GM23338 (cell line): ENCODE measurements around the gene USH2A. TPM values are rescaled to one million over a fixed set of nuclear protein-coding genes. Genes with fewer than 3 reads are reported as not detected.

ENCODE experiments used
- ATAC-seq: fragments of 200-7000 bp; cut with Tn5 transposase; 3 replicates; pipeline ENCODE4 v1.9.1; 2020
- DNase-seq: peaks from one replicate; pipeline ENCODE4 v3.0.0-alpha.2; 2015; ENCODE audit warnings: low spot score
- H2AFZ ChIP-seq: fragments of 200-600 bp; sonication (generic); 2 replicates; pipeline ENCODE4 v1.8.0; 2016; ENCODE audit warnings: antibody characterized with exemption, mild to moderate bottlenecking, moderate library complexity
- H3F3A ChIP-seq: fragments of 200-600 bp; sonication (generic); replicated peaks from 2 replicates; pipeline ENCODE4 v1.8.0; 2017; ENCODE audit warnings: antibody characterized with exemption, mixed run types, low read depth
- H3K27ac ChIP-seq: fragments of 200-600 bp; sonication (generic); 2 replicates; pipeline ENCODE4 v1.6.1; 2016; ENCODE audit warnings: low read depth
- H3K27me3 ChIP-seq: fragments of 200-600 bp; sonication (generic); 2 replicates; pipeline ENCODE4 v1.8.0; 2016; ENCODE audit warnings: mild to moderate bottlenecking, mixed run types, moderate library complexity; ENCODE audit not compliant: insufficient read depth
- H3K36me3 ChIP-seq: fragments of 200-600 bp; sonication (generic); 2 replicates; pipeline ENCODE4 v1.8.0; 2016; ENCODE audit warnings: mild to moderate bottlenecking; ENCODE audit not compliant: insufficient read depth
- H3K4me1 ChIP-seq: fragments of 200-600 bp; sonication (generic); 2 replicates; pipeline ENCODE4 v1.8.0; 2016; ENCODE audit warnings: mild to moderate bottlenecking, moderate library complexity; ENCODE audit not compliant: insufficient read depth
- H3K4me2 ChIP-seq: fragments of 200-600 bp; sonication (generic); 2 replicates; pipeline ENCODE4 v1.7.1; 2017; ENCODE audit warnings: mixed run types
- H3K4me3 ChIP-seq: fragments of 200-600 bp; sonication (generic); 2 replicates; pipeline ENCODE4 v1.6.1; 2016; ENCODE audit warnings: mixed run types
- H3K79me2 ChIP-seq: fragments of 200-600 bp; sonication (generic); replicated peaks from 2 replicates; pipeline ENCODE4 v1.8.0; 2017; ENCODE audit warnings: mild to moderate bottlenecking; ENCODE audit not compliant: insufficient read depth
- H3K9me2 ChIP-seq: fragments of 200-600 bp; sonication (generic); 2 replicates; pipeline ENCODE4 v1.8.0; 2017; ENCODE audit not compliant: insufficient read depth
- H4K20me1 ChIP-seq: fragments of 200-600 bp; sonication (generic); replicated peaks from 2 replicates; pipeline ENCODE4 v1.8.0; 2017; ENCODE audit warnings: mild to moderate bottlenecking; ENCODE audit not compliant: insufficient read depth
- H3K27ac Mint-ChIP-seq: 2 replicates; pipeline ENCODE4 v1.8.0; 2020; ENCODE audit warnings: inconsistent platforms, mild to moderate bottlenecking, moderate library complexity, mixed read lengths
- H3K27me3 Mint-ChIP-seq: 3 replicates; pipeline ENCODE4 v1.8.0; 2022; ENCODE audit warnings: low read depth, mild to moderate bottlenecking, moderate library complexity, mixed read lengths, inconsistent platforms; ENCODE audit not compliant: insufficient read depth, poor library complexity
- H3K36me3 Mint-ChIP-seq: 3 replicates; pipeline ENCODE4 v1.8.0; 2021; ENCODE audit warnings: low read depth, mild to moderate bottlenecking, inconsistent platforms, moderate library complexity, mixed read lengths
- H3K4me1 Mint-ChIP-seq: 3 replicates; pipeline ENCODE4 v1.8.0; 2020; ENCODE audit warnings: mild to moderate bottlenecking, inconsistent platforms, mixed read lengths
- H3K4me3 Mint-ChIP-seq: 3 replicates; pipeline ENCODE4 v1.8.0; 2021; ENCODE audit warnings: moderate library complexity, mild to moderate bottlenecking, inconsistent platforms, mixed read lengths
- H3K9me3 Mint-ChIP-seq: 3 replicates; pipeline ENCODE4 v1.8.0; 2020; ENCODE audit warnings: moderate library complexity, mild to moderate bottlenecking, inconsistent platforms, mixed read lengths
- CREB1 ChIP-seq: fragments of 250-450 bp; sonication (Bioruptor Pico); IDR thresholded peaks from 2 replicates; pipeline ENCODE4 v1.5.0; 2020; ENCODE audit warnings: low read depth, mild to moderate bottlenecking, moderate library complexity
- CTCF ChIP-seq, 2 experiments: fragments of 200-600 bp in 1 of 2; sonication (generic) in 1 of 2; conservative IDR thresholded peaks; 2 replicates each; pipeline versions ENCODE4 v1.5.1 to v1.6.1; 2016 to 2017; ENCODE audit warnings: antibody characterized with exemption in 2 of 2, low read depth in 2 of 2, mild to moderate bottlenecking in 2 of 2, moderate library complexity in 1 of 2
- EZH2 ChIP-seq: fragments of 200-600 bp; sonication (generic); IDR thresholded peaks from one replicate; pipeline ENCODE4 v1.8.0; 2017; ENCODE audit warnings: antibody characterized with exemption, mild to moderate bottlenecking, low read depth; ENCODE audit not compliant: unreplicated experiment
- EZH2phosphoT487 ChIP-seq: fragments of 200-600 bp; sonication (generic); IDR thresholded peaks from one replicate; pipeline ENCODE4 v1.8.1; 2018; ENCODE audit warnings: antibody characterized with exemption; ENCODE audit not compliant: unreplicated experiment
- JUNB ChIP-seq: IDR thresholded peaks from one replicate; pipeline ENCODE4 v1.6.1; 2016; ENCODE audit warnings: antibody characterized with exemption; ENCODE audit not compliant: unreplicated experiment
- NANOG ChIP-seq: IDR thresholded peaks from 2 replicates; pipeline ENCODE4 v1.6.1; 2016; ENCODE audit warnings: antibody characterized with exemption, borderline replicate concordance
- POLR2AphosphoS5 ChIP-seq: IDR thresholded peaks from 2 replicates; pipeline ENCODE4 v1.6.1; 2016; ENCODE audit warnings: antibody characterized with exemption, low read depth
- REST ChIP-seq: IDR thresholded peaks from one replicate; pipeline ENCODE4 v1.6.1; 2018; ENCODE audit warnings: antibody characterized with exemption; ENCODE audit not compliant: unreplicated experiment
- STAT1 ChIP-seq: IDR thresholded peaks from one replicate; pipeline ENCODE4 v1.6.1; 2016; ENCODE audit warnings: antibody characterized with exemption; ENCODE audit not compliant: unreplicated experiment
- ZNF114 ChIP-seq: fragments of 250-450 bp; sonication (Bioruptor Pico); IDR thresholded peaks from 2 replicates; pipeline ENCODE4 v1.5.0; 2020; ENCODE audit warnings: mild to moderate bottlenecking, moderate library complexity
- ZNF331 ChIP-seq: fragments of 250-450 bp; sonication (Bioruptor Pico); IDR thresholded peaks from 2 replicates; pipeline ENCODE4 v1.5.0; 2020; ENCODE audit warnings: low read depth, mild to moderate bottlenecking, moderate library complexity
- ZNF462 ChIP-seq: fragments of 250-450 bp; sonication (Bioruptor Pico); IDR thresholded peaks from 2 replicates; pipeline ENCODE4 v1.5.0; 2020; ENCODE audit warnings: mild to moderate bottlenecking, moderate library complexity
- polyA plus RNA-seq: library from polyadenylated mRNA; unstranded; fragments of >200 nt; fragmentation: Nextera tagmentation; extraction: Ambion mirVana; gene quantifications from 2 replicates; pipeline ENCODE4 v1.2.1, GENCODE V29; 2016
- total RNA-seq: library from RNA; depleted of rRNA; stranded (reverse); fragments of >200 nt; shearing (Covaris generic); gene quantifications from 2 replicates; pipeline ENCODE4 v1.2.3, GENCODE V29; 2014
- TF ChIP-seq, protein P1 (sequence below): IDR thresholded peaks from 2 replicates; pipeline ENCODE4 v1.6.1; 2016; ENCODE audit warnings: antibody characterized with exemption

USH2A gene
- total and polyA plus RNA-seq, 2 experiments from 2014 or later = 0.03 TPM

DNA sequence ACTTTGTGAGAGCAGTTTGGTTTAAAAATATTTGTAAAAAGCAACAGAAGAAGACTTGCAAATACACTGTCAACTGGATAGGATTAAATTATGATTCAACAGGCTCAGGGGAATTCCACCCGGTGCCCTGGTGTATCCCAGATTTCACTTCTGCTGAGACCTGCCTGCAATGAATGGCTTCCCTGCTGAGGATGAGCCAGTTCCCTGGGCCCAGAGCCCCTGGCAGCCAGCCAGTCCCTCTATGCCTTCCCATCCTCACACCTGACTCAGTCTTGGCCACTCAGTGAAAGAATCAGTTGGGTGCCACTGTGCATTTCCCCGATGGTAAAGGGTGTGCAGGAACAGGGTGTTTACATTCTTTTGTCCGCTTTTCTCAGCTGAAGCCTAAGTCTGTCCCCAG lies 791.8 kb downstream of the USH2A start:
- H3K4me3 ChIP-seq = no peak overlapping the region
- no peaks in the 10 kb centered on the region for H3K9me2 ChIP-seq
- no peak for DNase-seq
- Mint-ChIP-seq H3K36me3 (no peaks in the 10 kb centered on the region), H3K27me3 (peaks cover 4% of the 10 kb centered on the region), H3K4me1 (peaks cover 20% of the 10 kb centered on the region), H3K27ac (no peak overlapping the region), H3K4me3 (no peak overlapping the region), H3K9me3 (no peaks in the 10 kb centered on the region)
- peak overlapping the region; percentile 32; the same call in 1 of the 2 replicates for H2AFZ ChIP-seq
- no peak overlapping the region for H3K4me2 ChIP-seq
- no peaks in the 10 kb centered on the region for H4K20me1 ChIP-seq
- no peaks in the 10 kb centered on the region for H3K36me3 ChIP-seq
- no peaks in the 10 kb centered on the region for H3K4me1 ChIP-seq
- H3K79me2 ChIP-seq = no peaks in the 10 kb centered on the region
- ATAC-seq = peak; percentile 85
- H3K27ac ChIP-seq = no peak overlapping the region
- TF ChIP-seq, protein P1, sequence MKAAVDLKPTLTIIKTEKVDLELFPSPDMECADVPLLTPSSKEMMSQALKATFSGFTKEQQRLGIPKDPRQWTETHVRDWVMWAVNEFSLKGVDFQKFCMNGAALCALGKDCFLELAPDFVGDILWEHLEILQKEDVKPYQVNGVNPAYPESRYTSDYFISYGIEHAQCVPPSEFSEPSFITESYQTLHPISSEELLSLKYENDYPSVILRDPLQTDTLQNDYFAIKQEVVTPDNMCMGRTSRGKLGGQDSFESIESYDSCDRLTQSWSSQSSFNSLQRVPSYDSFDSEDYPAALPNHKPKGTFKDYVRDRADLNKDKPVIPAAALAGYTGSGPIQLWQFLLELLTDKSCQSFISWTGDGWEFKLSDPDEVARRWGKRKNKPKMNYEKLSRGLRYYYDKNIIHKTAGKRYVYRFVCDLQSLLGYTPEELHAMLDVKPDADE = no peak
- TF ChIP-seq ZNF331 (CRISPR knock-in tag) (no peak), CREB1 (CRISPR knock-in tag) (no peak), NANOG (no peak), REST (no peak), EZH2phosphoT487 (no peak), JUNB (no peak), ZNF114 (CRISPR knock-in tag) (no peak), STAT1 (no peak), EZH2 (no peak), POLR2AphosphoS5 (no peak), ZNF462 (no peak), CTCF (conservative IDR thresholded peaks at IDR 0.05; ENCODE audit: low read depth in 2 of 2) (no peak)
- H3F3A ChIP-seq = no peaks in the 10 kb centered on the region
- H3K27me3 ChIP-seq = no peaks in the 10 kb centered on the region
